GM10266 (cell line): ENCODE results near the gene ZNF525.

Source experiments
- DNase-seq: peaks from one replicate; pipeline ENCODE4 v3.0.0; 2012; ENCODE audit errors: extremely low spot score
- TF ChIP-seq, protein P1 (sequence below): IDR thresholded peaks from 2 replicates; pipeline ENCODE4 v1.5.1; 2012; ENCODE audit warnings: mild to moderate bottlenecking, low read depth; ENCODE audit not compliant: control insufficient read depth, insufficient read depth; ENCODE audit errors: missing control alignments

The ZNF525 gene

DNA sequence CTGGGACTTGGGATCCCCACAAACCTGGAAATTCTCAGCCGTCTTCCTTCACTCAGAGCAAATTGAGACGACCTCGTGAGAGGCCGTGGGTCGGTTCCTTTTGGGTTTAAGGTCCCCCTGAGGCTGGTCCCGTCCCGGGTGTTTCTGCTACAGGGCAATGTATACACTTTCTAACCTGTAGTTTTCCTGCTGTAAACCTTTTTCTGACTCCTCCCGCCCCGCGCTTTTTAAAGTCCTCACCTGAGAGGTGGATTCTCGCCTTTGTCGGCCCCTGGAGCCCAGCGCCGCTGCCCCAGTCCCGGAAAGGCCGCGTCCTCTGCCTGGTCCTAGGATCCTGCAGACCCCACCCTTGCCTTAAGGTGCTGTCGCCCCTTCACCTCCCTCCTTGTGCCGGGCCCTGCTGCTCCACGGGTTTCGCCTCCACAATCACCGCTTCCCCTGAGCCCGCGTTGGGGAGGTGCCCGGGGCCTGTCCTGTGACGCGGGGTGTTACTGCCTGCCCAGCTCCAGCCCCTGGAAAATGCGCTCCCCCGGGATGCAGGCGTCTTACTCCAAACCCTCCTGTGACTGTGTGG, 66.7 kb downstream of the ZNF525 start:
- TF ChIP-seq, protein P1, sequence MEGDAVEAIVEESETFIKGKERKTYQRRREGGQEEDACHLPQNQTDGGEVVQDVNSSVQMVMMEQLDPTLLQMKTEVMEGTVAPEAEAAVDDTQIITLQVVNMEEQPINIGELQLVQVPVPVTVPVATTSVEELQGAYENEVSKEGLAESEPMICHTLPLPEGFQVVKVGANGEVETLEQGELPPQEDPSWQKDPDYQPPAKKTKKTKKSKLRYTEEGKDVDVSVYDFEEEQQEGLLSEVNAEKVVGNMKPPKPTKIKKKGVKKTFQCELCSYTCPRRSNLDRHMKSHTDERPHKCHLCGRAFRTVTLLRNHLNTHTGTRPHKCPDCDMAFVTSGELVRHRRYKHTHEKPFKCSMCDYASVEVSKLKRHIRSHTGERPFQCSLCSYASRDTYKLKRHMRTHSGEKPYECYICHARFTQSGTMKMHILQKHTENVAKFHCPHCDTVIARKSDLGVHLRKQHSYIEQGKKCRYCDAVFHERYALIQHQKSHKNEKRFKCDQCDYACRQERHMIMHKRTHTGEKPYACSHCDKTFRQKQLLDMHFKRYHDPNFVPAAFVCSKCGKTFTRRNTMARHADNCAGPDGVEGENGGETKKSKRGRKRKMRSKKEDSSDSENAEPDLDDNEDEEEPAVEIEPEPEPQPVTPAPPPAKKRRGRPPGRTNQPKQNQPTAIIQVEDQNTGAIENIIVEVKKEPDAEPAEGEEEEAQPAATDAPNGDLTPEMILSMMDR: no peak
- DNase-seq: no peak
